ENCODE measurements around the gene HELT.

DNA sequence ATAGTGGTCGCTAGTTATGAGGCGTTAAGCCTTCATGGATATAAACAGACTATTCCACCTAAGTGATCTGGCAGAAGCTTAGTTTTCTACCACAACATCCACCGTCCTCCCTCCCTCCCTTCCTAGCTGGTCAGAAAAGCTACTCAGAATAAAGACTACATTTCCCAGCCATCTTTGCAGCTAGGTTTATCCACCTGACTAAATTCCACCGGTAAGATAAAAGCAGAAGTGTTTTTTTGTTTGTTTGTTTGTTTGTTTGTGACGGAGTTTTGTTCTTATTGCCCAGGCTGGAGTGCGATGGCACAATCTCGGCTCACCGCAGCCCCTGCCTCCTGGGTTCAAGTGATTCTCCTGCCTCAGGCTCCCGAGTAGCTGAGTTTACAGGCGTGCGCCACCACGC, 44.3 kb downstream of the HELT start:
- TF ChIP-seq, protein P1, sequence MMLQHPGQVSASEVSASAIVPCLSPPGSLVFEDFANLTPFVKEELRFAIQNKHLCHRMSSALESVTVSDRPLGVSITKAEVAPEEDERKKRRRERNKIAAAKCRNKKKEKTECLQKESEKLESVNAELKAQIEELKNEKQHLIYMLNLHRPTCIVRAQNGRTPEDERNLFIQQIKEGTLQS (IDR thresholded peaks at IDR 0.05; ENCODE audit: borderline replicate concordance, extremely low read depth, low read depth, low read length) = no peak
- TF ChIP-seq CUX1 (IDR thresholded peaks at IDR 0.05; ENCODE audit: insufficient replicate concordance, low read depth, low read length) (no peak), EGR1 (IDR thresholded peaks at IDR 0.05; ENCODE audit: borderline replicate concordance in 1 of 2, low read depth in 2 of 2, low read length in 2 of 2) (no peak), ZNF274 (IDR thresholded peaks at IDR 0.05; ENCODE audit: insufficient read depth, insufficient read length) (no peak), PBX3 (IDR thresholded peaks at IDR 0.05; ENCODE audit: insufficient replicate concordance, low read depth, low read length) (no peak)
- TF ChIP-seq, protein P2, sequence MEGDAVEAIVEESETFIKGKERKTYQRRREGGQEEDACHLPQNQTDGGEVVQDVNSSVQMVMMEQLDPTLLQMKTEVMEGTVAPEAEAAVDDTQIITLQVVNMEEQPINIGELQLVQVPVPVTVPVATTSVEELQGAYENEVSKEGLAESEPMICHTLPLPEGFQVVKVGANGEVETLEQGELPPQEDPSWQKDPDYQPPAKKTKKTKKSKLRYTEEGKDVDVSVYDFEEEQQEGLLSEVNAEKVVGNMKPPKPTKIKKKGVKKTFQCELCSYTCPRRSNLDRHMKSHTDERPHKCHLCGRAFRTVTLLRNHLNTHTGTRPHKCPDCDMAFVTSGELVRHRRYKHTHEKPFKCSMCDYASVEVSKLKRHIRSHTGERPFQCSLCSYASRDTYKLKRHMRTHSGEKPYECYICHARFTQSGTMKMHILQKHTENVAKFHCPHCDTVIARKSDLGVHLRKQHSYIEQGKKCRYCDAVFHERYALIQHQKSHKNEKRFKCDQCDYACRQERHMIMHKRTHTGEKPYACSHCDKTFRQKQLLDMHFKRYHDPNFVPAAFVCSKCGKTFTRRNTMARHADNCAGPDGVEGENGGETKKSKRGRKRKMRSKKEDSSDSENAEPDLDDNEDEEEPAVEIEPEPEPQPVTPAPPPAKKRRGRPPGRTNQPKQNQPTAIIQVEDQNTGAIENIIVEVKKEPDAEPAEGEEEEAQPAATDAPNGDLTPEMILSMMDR (IDR thresholded peaks at IDR 0.05 in 2 of 3, conservative IDR thresholded peaks at IDR 0.05 in 1 of 3; ENCODE audit: control insufficient read depth in 2 of 3, extremely low read depth in 1 of 3, insufficient read depth in 1 of 3, low read depth in 3 of 3, low read length in 3 of 3) = no peak

All from GM12878 (cell line).